Breast epithelium (tissue), 3 donors: ENCODE measurements around the gene MRPL27.

Source experiments
- CTCF ChIP-seq, 3 donors: fragments of 450-650 bp; IDR thresholded peaks; one replicate each; pipeline ENCODE4 v1.5.1; 2016 to 2017; ENCODE audit warnings: antibody characterized with exemption in 3 of 3, mild to moderate bottlenecking in 3 of 3, moderate library complexity in 3 of 3
- POLR2A ChIP-seq: fragments of 450-650 bp; IDR thresholded peaks from one replicate; pipeline ENCODE4 v1.6.1; 2016; ENCODE audit warnings: antibody characterized with exemption, mild to moderate bottlenecking, moderate library complexity
- POLR2AphosphoS5 ChIP-seq, 3 donors: sonication (generic); formaldehyde crosslinking; IDR thresholded peaks; one replicate each; pipeline ENCODE4 v1.6.1; 2017; ENCODE audit warnings: antibody characterized with exemption in 3 of 3

- TF ChIP-seq POLR2A (no peak), CTCF (IDR thresholded peaks at IDR 0.05) (no peak), POLR2AphosphoS5 (IDR thresholded peaks at IDR 0.05) (no peak)
Measured at GRCh38 chr17:50323060-50323459, 49.9 kb downstream of the MRPL27 start.
